HG02763 (cell line): ENCODE data around the gene PRR30.
A peak's percentile ranks its signal among the peaks of the same experiment; 100 is the strongest.
"Not testable (repeated sequence)": the region's sequence is repeated elsewhere in the genome, so short reads cannot be mapped to it uniquely, and the experiment has no call there.

Source experiments
- ATAC-seq: cut with Tn5 transposase; IDR thresholded peaks from one replicate; pipeline ENCODE4 v1.9.1; 2021; ENCODE audit warnings: mild to moderate bottlenecking, moderate library complexity; ENCODE audit not compliant: unreplicated experiment

The PRR30 gene

DNA sequence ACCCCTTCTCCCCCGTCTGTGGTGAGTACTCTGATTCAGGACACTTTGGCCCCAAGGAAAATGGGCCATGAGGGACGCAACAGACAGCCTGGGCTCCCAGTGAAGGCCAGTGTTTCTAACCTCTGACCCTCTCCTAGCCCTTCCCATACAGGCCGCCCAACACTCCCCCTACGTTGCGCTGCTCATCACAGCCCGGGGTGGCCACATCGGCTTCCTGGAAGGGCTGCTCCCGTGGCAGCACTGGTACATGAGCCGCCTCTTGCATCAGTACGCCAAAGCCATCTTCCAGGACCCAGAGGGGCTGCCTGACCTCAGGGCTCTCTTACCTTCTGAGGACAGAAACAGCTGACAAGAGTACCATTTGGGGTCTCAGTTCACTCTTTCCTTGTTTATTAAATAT lies 8.8 kb downstream of the PRR30 start:
- ATAC-seq = no peak

DNA sequence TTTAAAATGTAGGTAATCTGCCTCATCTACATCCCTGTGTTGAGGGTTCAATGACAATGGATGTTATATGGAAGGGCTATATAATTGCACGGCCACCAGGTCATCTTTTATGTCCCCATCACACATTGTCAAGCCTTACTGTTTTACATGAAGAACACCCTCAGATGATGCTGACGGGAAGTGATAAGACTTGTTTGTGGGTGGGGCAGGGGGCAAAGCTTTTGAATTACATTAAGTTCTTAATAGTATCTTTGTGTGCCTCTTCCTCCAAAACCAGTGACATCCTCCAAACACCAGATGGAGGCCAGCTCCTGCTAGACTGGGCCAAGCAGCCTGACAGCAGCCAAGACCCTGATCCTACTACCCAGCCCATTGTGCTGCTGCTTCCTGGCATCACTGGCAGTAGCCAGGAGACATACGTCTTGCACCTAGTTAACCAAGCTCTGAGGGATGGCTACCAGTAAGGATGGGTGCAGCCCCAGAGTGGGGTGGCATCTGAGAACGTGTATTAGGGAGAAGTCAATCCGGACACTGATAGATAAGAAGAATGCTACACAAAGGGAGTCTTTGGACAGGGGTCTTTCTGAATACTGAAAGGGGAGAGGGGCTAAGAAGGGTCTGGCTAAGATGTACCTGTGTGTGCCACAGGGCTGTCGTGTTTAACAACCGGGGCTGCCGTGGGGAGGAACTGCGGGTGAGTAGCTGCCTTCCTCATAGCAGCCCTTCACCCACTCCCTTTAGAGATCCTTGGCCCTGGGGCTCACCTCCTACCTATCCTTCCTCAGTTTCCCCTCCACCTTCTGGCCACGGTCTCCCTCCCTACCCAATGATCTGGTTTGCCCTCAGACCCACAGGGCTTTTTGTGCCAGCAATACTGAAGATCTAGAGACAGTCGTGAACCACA lies 10.3 kb downstream of the PRR30 start:
- no peak for ATAC-seq

DNA sequence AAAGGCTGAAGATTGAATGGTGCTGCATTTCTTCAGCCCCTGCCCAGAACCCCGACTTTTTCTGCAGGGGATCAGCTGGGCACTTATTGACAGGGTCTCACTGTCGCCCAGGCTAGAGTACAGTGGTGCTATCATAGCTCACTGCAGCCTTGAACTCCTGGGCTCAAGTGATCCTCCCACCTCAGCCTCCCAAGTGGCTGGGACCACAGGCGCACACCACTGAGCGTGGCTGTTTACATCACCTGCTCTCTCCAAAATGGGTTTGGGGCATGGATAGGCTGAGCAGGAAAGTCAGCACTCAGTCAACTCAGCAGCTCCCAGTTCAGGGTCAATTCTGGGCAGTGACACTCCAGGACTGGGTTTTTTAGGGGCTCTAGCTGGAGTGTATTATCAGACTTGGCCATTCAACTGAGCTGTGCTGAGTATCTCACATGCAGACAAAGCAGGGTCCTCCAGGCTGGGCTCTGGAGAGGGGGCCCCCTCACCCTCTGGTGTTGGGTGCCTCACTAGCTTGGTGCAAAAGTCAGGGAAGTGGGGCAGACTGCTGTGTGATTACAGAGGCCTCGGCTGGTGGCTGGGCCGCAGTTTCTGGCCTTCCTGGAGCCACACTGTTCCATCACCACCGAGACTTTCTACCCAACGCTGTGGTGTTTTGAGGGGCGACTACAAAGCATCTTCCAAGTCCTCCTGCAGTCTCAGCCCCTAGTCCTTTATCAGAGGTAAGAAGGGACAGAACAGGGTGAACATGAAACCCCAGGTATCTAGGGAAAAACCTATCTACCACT lies 11.1 kb downstream of the PRR30 start:
- ATAC-seq = no peak

DNA sequence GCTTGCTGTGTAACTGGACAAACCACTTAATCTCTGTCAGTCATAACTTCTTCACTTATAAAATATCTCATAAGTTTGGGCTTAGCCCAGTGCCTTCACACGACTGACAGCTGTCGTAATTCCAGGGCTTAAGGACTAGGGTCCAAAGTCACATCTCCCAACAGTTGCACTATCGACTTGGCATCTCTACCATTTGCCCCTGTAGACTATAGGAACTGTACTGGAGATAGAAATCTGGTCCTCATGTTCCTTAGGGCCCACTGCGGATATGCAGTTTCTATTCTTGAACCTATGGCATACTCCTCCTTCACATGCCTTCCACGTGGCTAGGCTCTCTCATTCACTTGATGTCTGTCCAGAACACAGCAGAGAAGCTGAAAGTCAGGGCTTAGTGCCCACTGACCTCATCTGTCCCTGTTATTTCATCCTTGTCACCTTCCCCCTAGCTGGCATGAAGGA lies 12.9 kb downstream of the PRR30 start:
- no peak for ATAC-seq

DNA sequence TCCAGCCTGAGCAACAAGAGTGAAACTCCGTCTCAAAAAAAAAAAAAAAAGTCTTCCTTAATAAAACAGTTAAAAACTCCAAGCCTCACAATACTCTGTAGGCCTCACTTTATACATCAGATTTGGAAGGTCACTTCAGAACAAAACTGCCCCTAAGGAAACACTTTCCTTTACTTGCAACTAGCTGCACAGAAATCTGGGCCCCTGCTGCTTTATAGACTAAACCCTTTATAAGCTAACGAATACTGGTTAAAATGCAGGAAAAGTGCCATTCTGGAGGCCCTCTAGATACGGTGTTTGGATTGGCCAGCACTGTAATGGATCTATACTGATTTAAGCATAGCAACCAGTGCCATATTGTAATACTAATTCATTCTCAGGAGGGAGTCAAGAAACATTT lies 14.1 kb downstream of the PRR30 start:
- ATAC-seq = no peak

DNA sequence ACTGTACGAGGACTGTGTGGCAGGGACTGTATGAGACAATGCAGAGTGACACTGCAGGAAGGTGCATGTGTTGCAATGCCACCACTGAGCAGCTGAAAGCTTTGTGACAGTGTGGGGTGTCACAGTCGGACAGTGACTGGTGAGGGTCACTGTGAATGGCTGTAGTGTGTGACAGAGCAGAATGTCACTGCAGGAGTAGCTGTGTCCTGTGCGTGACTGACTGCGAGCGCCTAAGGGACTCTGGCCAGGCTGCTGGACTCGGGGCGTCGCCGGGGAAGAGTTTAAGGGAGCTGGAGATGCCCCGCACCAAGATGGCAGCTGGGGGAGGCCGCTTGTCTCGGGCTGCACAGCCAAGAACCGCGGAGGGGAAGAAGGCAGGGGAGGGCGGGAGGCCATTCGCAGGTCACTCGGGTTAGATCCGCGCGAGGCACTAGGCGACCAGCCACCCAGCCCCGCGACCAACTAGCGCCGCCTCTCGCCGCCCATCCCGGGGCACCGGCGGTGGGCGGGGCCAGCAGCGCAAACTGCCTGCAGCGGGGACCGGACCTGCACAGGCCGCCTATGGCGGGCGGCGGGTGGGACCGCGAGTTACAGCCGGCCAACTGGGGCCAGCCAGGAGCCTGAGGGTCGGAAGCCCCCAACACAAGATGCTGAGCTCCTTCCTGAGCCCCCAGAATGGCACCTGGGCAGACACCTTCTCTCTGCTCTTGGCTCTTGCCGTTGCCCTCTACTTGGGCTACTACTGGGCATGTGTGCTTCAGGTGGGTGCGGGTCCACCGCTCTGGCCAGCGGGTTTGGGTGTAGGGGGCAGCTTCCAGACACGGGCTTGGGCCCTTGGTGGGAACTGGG lies 15.7 kb downstream of the PRR30 start, which contains the start of gene ABHD1:
Gene ABHD1, plus strand, starts transcription at position 514 of the 849 bp plus-strand sequence. Its CDS starts 134 bp downstream, at position 648.
- peak; percentile 47 for ATAC-seq

DNA sequence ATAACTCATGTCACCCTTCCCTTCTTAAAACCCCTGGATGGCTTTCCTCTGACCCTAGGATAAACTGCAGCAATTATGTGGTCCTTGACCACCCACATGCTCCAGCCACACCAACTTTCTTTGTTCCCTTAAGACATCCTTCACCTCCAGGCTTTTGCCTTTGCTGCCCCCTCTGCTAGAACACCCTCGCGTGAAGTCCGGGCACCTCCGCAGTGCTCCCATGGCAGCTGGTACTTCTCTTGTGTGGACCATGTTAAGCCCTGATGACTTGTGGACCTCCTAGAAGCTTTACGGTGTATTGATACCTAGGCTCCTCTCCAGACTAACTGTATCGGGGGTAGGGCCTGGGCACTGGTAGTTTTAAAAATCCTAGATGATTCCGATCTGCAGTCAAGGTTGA lies 16.4 kb downstream of the PRR30 start:
- no peak for ATAC-seq

DNA sequence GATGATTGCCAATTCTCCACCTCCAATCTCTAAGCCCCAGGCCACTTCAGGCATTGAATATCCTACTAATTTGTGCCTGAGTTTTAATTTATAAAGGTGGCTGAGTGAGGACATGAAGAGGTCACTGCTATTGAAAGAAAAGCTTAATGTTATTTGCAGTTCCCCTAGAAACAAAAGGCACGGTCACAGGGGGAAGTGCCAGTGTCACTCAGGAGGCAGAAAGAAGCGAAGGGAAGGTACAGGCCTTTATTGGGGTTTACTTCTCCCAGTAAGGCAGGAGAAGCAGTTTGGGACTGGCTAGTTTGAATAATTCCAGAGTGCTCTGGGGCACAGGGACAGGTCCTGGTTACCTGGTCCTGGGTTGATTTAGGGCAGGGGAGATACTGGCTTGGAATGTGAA lies 17.3 kb downstream of the PRR30 start:
- no peak for ATAC-seq

DNA sequence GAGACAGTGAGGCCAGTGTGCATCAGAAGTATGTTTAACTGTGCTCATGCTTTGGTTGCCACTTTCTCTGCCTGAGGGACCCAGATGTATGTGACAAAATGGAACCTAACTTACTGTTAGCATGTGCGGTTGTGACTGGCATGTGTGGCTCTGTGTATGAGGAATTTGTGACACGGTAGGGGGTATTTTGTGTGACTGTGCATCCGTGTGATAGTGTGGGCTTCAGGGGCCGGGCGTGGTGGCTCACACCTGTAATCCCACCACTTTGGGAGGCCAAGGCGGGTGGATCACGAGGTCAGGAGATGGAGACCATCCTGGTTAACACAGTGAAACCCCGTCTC lies 19.9 kb downstream of the PRR30 start:
- not testable (repeated sequence) for ATAC-seq

DNA sequence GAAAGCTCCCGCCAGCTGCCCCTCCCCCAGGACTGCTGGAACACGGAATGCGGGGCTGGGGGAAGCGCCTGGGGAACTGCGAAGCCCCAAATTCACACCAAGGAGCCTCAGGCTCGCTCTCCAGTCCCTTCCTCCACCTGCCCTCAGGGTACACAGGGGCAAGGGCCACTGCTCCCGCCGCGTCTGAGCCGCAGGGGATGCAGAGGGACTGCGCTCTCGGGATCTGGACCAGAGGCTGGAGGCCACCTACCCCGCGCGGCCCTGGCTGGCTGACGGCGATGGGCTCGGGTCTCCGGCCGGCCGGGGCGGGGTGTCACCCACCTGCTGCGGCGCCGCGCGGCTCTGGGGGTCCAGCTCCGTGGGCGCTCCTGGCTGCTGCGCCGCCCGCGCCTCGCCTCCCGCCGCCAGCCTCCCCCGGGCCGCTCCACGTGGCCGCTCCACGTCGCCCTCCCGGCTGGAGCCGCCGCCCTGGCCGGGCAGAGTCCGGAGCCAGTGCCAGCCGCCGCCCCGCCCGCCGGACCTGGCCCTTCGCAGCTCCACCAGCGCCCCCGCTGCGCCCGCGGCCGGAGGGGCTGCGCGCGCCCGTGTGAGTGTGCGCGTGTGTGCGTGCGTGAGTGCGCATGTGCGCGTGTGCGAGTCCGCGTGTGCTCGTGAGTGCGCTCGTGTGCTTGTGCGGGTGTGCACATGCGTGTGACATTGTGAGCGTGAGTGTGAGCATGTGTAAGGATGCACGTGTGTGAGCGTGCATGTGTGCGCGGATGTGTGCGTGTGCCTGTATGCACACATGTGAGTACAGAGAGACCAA lies 20.5 kb downstream of the PRR30 start, which contains the start of gene CGREF1:
Gene CGREF1, minus strand, starts transcription at position 604 of the 805 bp plus-strand sequence. CDS start 14,762 bp downstream, outside the sequence.
- ATAC-seq = no peak

DNA sequence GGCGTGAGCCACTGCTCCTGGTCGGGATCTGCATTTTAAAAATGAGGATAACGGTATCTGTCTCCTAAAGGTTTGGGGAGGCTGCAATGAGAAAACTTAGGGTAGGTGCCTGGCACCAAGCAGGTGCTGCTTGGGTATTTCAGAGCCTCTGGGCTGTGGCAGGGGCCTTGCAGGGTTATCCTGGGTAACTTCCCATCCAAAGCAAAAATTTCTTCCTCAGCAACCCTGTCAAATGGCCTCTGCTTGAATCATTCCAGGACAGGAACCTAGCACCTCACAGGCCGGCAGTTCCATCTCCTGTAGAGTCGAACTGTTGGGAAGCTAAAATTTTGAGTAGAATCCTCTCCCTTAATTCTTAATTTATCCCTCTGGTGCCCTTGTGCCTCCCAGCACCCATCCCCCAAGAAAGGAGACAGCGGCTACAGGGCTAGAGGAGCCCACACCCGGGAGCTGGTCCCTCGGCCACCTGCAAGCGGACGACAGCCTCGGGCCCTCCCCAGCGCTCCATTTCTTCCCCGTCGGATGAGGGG lies 21.1 kb downstream of the PRR30 start:
- no peak for ATAC-seq

DNA sequence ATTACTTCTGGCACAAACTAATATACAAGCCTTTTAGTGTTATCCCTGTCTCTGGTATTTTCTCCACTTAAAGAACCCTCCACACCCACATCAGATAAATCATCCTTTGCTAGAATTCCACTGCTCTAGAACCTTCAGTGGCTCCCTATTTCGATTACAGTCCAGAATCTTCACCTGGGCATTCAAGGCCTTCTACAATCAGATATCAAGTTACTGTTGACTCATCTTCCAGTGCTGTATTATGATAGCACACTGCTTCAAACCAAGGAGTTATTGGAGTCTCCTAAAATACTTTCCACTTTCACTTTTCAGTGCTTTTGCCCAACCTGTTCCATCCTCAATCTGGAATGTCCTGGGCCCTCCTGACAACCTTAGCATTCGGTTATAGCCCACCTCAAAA lies 23.7 kb downstream of the PRR30 start:
- ATAC-seq = no peak

DNA sequence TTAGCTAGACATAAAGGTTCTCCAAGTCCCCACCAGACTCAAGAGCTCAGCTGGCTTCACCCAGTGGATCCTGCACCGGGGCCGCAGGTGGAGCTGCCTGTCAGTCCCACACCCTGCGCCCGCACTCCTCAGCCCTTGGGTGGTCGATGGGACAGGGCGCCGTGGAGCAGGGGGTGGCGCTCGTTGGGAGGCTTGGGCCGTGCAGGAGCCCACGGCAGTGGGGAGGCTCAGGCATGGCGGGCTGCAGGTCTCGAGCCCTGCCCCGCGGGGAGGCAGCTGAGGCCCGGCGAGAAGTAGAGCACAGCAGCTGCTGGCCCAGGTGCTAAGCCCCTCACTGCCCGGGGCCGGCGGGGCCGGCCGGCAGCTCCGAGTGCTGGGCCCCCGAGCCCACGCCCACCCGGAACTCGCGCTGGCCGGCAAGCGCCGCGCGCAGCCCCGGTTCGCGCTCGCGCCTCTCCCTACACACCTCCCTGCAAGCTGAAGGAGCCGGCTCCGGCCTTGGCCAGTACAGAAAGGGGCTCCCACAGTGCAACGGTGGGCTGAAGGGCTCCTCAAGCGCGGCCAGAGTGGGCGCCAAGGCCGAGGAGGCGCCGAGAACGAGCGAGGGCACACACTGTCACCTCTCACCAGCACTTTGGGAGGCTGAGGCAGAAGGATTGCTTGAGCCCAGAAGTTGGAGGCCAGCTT lies 27.7 kb downstream of the PRR30 start:
- not testable (repeated sequence) for ATAC-seq

DNA sequence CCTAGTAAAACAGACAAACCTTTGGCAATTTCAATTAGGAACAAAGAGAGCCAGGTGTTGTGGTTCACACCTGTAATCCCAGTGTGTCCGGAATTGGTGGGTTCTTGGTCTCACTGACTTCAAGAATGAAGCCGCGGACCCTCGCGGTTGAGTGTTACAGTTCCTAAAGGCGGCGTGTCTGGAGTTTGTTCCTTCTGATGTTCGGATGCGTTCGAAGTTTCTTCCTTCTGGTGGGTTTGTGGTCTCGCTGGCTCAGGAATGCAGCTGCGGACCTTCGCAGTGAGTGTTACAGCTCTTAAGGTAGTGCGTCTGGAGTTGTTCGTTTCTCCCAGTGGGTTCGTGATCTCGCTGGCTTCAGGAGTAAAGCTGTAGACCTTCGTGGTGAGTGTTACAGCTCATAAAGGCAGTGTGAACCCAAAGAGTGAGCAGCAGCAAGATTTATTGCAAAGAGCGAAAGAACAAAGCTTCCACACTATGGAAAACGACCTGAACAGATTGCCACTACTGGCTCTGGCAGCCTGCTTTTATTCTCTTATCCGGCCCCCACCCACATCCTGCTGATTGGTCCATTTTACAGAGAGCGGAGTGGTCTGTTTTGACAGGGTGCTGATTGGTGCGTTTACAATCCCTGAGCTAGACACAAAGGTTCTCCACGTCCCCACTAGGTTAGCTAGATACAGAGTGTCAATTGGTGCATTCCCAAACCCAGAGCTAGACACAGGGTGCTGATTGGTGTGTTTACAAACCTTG lies 28.4 kb downstream of the PRR30 start:
- ATAC-seq = not testable (repeated sequence)

DNA sequence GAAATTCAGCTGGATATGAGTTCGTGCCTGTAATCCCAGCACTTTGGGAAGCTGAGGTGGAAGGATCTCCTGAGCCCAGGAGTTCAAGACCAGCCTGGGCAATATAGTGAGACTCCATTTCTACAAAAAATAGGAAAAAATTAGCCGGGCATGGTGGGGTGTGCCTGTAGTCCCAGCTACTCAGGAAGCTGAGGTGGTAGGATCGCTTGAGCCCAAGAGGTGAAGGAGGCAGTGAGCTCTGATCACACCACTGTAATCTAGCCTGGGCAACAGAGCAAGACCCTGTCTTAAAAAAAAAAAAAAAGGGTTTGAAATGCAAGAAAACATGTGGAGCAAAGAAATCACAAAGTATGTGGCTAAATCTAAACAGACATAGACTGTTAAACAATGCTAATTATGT lies 30.1 kb downstream of the PRR30 start:
- ATAC-seq = no peak

DNA sequence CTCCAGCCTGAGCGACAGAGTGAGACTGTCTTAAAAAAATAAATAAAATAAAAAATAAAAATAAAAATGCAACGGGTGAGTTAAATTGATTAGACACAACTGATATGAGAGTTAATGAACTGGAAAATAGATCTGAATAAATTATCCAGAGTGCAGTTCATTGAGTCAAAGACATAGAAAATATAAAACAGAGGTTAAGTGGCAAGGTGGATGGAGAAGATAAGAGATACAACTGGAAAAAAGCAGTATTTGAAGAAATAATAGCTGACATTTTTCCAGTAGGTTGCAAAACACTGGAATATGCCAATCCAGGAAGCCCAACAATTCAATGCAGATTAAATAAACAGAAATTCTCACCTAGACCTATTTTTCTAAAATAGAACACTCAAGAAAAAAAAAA lies 31.0 kb downstream of the PRR30 start:
- no peak for ATAC-seq

DNA sequence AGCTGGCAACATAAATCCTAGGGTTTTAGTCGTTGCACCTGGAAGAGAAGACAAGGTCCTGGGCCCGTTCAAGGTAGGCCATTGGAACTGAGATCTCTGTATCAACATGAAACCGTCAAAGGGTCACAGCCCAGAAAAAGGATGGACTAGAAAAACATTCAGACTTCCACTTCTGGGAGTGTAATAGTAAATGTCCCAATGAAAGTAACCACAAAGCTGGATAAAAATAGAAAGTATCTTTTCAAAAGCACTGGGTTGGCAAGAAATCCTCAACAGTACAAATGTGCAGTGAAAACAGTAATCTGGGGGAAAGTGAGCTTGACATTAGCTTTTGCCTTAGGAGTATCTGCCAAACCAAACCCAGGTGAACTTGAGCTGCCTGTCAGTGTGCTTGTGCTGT lies 33.2 kb downstream of the PRR30 start:
- no peak for ATAC-seq

DNA sequence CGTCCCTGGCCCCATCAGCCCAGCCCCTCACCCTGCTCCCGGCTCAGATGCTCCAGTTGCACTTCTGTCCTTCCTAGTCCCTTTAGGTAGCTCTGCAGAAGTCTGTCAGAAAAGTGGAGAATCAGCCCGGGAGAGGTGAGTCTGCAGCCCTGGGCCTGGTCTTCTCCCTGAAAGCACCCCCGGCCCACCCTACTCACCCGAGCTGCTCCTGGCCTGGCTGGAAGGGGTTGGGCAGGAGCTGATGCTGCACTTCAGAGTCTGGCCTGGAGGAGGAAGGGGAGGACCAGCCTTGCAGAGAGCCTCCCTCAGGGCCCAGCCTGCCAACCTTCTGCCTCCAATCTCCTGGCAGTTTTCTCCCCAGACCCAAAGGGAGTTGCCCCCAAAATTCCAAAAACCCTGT lies 36.9 kb downstream of the PRR30 start:
- no peak for ATAC-seq

DNA sequence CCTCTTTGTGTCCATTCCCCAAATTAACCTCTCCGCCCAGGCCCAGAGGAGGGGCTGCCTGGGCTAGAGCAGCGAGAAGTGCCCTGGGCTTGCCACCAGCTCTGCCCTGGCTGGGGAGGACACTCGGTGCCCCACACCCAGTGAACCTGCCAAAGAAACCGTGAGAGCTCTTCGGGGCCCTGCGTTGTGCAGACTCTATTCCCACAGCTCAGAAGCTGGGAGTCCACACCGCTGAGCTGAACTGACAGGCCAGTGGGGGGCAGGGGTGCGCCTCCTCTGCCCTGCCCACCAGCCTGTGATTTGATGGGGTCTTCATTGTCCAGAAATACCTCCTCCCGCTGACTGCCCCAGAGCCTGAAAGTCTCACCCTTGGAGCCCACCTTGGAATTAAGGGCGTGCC lies 39.2 kb downstream of the PRR30 start:
- no peak for ATAC-seq
